H1 (cell line): Measurements from ENCODE around the gene DLX5. TPM values are rescaled to one million over a fixed set of nuclear protein-coding genes. Genes with fewer than 3 reads are reported as not detected.

Experiments used
- CTCF ChIA-PET: fragments of 300-600 bp; sonication (Branson Sonifier 250); formaldehyde crosslinking; loops from one replicate; lab custom pipeline; 2021; ENCODE audit not compliant: partially characterized antibody; lab: Charles Lee
- POLR2A ChIA-PET: fragments of 300-600 bp; sonication (Branson Sonifier 250); formaldehyde crosslinking; loops from one replicate; lab custom pipeline; 2021; ENCODE audit warnings: inconsistent platforms; ENCODE audit not compliant: partially characterized antibody; lab: Charles Lee
- DNase-seq, 2 experiments: peaks; one replicate each; pipeline versions ENCODE4 v3.0.0 to v3.0.0-alpha.2; 2010 to 2022; ENCODE audit warnings: low spot score in 2 of 2, low read depth in 1 of 2, mixed read lengths in 1 of 2
- FAIRE-seq: peaks from 2 replicates; lab custom pipeline; 2011; peaks lifted over from hg19 to GRCh38; lab: Jason Lieb, UNC
- H2AFZ ChIP-seq: 2 replicates; pipeline ENCODE4 v1.8.1; 2012; ENCODE audit warnings: low read length, inconsistent platforms
- H2AK5ac ChIP-seq: 2 replicates; pipeline ENCODE4 v1.6.1; 2013; ENCODE audit warnings: low read depth, low read length
- H2BK120ac ChIP-seq: replicated peaks from 2 replicates; pipeline ENCODE3; 2013; ENCODE audit warnings: low read depth, low read length, inconsistent platforms
- H2BK12ac ChIP-seq: 2 replicates; pipeline ENCODE4 v1.6.1; 2013; ENCODE audit warnings: low read depth, low read length
- H2BK15ac ChIP-seq: 2 replicates; pipeline ENCODE4 v1.6.1; 2013; ENCODE audit warnings: low read length
- H2BK20ac ChIP-seq: 2 replicates; pipeline ENCODE4 v1.6.1; 2013; ENCODE audit warnings: low read length
- H2BK5ac ChIP-seq: 2 replicates; pipeline ENCODE4 v1.6.1; 2013; ENCODE audit warnings: low read depth, low read length
- H3K14ac ChIP-seq: 2 replicates; pipeline ENCODE4 v1.6.1; 2013; ENCODE audit warnings: inconsistent platforms; ENCODE audit not compliant: insufficient read length
- H3K18ac ChIP-seq: 2 replicates; pipeline ENCODE4 v1.6.1; 2013; ENCODE audit warnings: low read length; ENCODE audit errors: extremely low read depth
- H3K23ac ChIP-seq: 2 replicates; pipeline ENCODE4 v1.6.1; 2013; ENCODE audit warnings: inconsistent platforms; ENCODE audit not compliant: insufficient read length
- H3K23me2 ChIP-seq: 2 replicates; pipeline ENCODE4 v1.6.1; 2013; ENCODE audit warnings: low read depth, low read length
- H3K27ac ChIP-seq: 2 replicates; pipeline ENCODE4 v1.6.1; 2011; ENCODE audit warnings: low read depth, low read length, inconsistent platforms
- H3K27me3 ChIP-seq, 4 experiments: replicated peaks in 1 of 4; 1 replicate in 1 of 4; 2 replicates in 3 of 4; pipeline versions ENCODE4 v1.6.1 to v1.8.1; 2011 to 2013; ENCODE audit warnings: low read length in 3 of 4, mild to moderate bottlenecking in 3 of 4, inconsistent platforms in 2 of 4, mixed read lengths in 2 of 4, moderate library complexity in 1 of 4; ENCODE audit not compliant: control insufficient read depth in 3 of 4, insufficient read depth in 3 of 4; ENCODE audit errors: extremely low read depth in 1 of 4
- H3K36me3 ChIP-seq, 4 experiments: 2 replicates each; pipeline versions ENCODE4 v1.6.1 to v1.8.1; 2011 to 2013; ENCODE audit warnings: mild to moderate bottlenecking in 4 of 4, low read length in 3 of 4, moderate library complexity in 2 of 4, control low read depth in 1 of 4, inconsistent platforms in 1 of 4; ENCODE audit not compliant: insufficient read depth in 4 of 4, control insufficient read depth in 2 of 4
- H3K4ac ChIP-seq: replicated peaks from 2 replicates; pipeline ENCODE3; 2013; ENCODE audit warnings: low read length, low read depth, mixed read lengths, inconsistent platforms; ENCODE audit not compliant: insufficient read length
- H3K4me1 ChIP-seq, 4 experiments: replicated peaks in 1 of 4; 1 replicate in 1 of 4; 2 replicates in 3 of 4; pipeline versions ENCODE4 v1.6.1 to v1.8.1; 2011 to 2013; ENCODE audit warnings: low read length in 3 of 4, inconsistent platforms in 2 of 4, mixed read lengths in 1 of 4; ENCODE audit not compliant: insufficient read depth in 4 of 4, control insufficient read depth in 3 of 4
- H3K4me2 ChIP-seq, 2 experiments: 2 replicates each; pipeline versions ENCODE4 v1.6.1 to v1.8.1; 2011 to 2013; ENCODE audit warnings: low read depth in 2 of 2, low read length in 2 of 2, control low read depth in 1 of 2, inconsistent platforms in 1 of 2, mild to moderate bottlenecking in 1 of 2; ENCODE audit not compliant: insufficient read depth in 1 of 2
- H3K4me3 ChIP-seq, 4 experiments: fragments of 200-600, 300-600 bp in 1 of 4; sonication (generic), shearing (Covaris generic), sonication (Bioruptor Twin) in 1 of 4; 2 replicates each; pipeline versions ENCODE4 v1.5.1 to v1.8.1; 2011 to 2016; ENCODE audit warnings: low read length in 4 of 4, low read depth in 3 of 4, control low read depth in 2 of 4, inconsistent platforms in 2 of 4, mild to moderate bottlenecking in 2 of 4, mixed read lengths in 1 of 4, moderate library complexity in 1 of 4; ENCODE audit not compliant: insufficient read depth in 2 of 4; ENCODE audit errors: extremely low read depth in 1 of 4
- H3K56ac ChIP-seq: replicated peaks from 2 replicates; pipeline ENCODE3; 2013; ENCODE audit warnings: low read depth, mild to moderate bottlenecking, mixed read lengths, low read length, inconsistent platforms; ENCODE audit not compliant: insufficient read length
- H3K79me1 ChIP-seq: 2 replicates; pipeline ENCODE4 v1.6.1; 2013; ENCODE audit warnings: low read depth, low read length, control low read depth
- H3K79me2 ChIP-seq, 2 experiments: 2 replicates each; pipeline versions ENCODE4 v1.6.1 to v1.8.1; 2012 to 2013; ENCODE audit warnings: low read length in 2 of 2, mild to moderate bottlenecking in 2 of 2, inconsistent platforms in 1 of 2; ENCODE audit not compliant: insufficient read depth in 2 of 2, control insufficient read depth in 1 of 2
- H3K9ac ChIP-seq, 4 experiments: replicated peaks in 1 of 4; 1 replicate in 1 of 4; 2 replicates in 3 of 4; pipeline versions ENCODE4 v1.6.1 to v1.8.1; 2011 to 2013; ENCODE audit warnings: low read depth in 3 of 4, low read length in 3 of 4, control low read depth in 2 of 4, mild to moderate bottlenecking in 2 of 4, moderate library complexity in 2 of 4, inconsistent platforms in 1 of 4; ENCODE audit errors: extremely low read depth in 1 of 4
- H3K9me3 ChIP-seq, 2 experiments: 2 replicates each; pipeline versions ENCODE4 v1.6.1 to v1.8.1; 2012 to 2013; ENCODE audit warnings: mild to moderate bottlenecking in 2 of 2, moderate library complexity in 2 of 2, control low read depth in 1 of 2, inconsistent platforms in 1 of 2, low read depth in 1 of 2, low read length in 1 of 2, mixed read lengths in 1 of 2; ENCODE audit not compliant: insufficient read depth in 2 of 2
- H4K20me1 ChIP-seq, 2 experiments: replicated peaks in 1 of 2; 2 replicates each; pipeline versions ENCODE3 to v1.8.1; 2011 to 2013; ENCODE audit warnings: inconsistent platforms in 2 of 2, low read length in 2 of 2, mild to moderate bottlenecking in 1 of 2; ENCODE audit not compliant: insufficient read depth in 2 of 2, control insufficient read depth in 1 of 2
- H4K5ac ChIP-seq: 2 replicates; pipeline ENCODE4 v1.6.1; 2013; ENCODE audit warnings: low read length, low read depth, mixed read lengths, inconsistent platforms; ENCODE audit not compliant: insufficient read length
- H4K8ac ChIP-seq: 2 replicates; pipeline ENCODE4 v1.8.0; 2013; ENCODE audit warnings: mild to moderate bottlenecking, moderate library complexity, low read length, inconsistent platforms; ENCODE audit not compliant: insufficient read depth; ENCODE audit errors: extremely low read depth
- H4K91ac ChIP-seq: replicated peaks from 2 replicates; pipeline ENCODE3; 2013; ENCODE audit warnings: low read length, mixed read lengths, inconsistent platforms; ENCODE audit not compliant: insufficient read length
- ATF3 ChIP-seq: IDR thresholded peaks from 2 replicates; pipeline ENCODE4 v1.6.1; 2011; ENCODE audit warnings: low read depth, mild to moderate bottlenecking, low read length; ENCODE audit not compliant: insufficient read depth
- GTF2F1 ChIP-seq: IDR thresholded peaks from 2 replicates; pipeline ENCODE4 v1.6.1; 2012; ENCODE audit warnings: low read depth, low read length, improper control_type of control experiment, borderline replicate concordance
- NANOG ChIP-seq: IDR thresholded peaks from 2 replicates; pipeline ENCODE4 v1.6.1; 2011; ENCODE audit warnings: low read length, low read depth, mild to moderate bottlenecking, inconsistent platforms; ENCODE audit not compliant: insufficient read depth, poor library complexity, severe bottlenecking
- NRF1 ChIP-seq: IDR thresholded peaks from 2 replicates; pipeline ENCODE4 v1.6.1; 2011; ENCODE audit warnings: mild to moderate bottlenecking, low read depth, low read length, improper control_type of control experiment
- PHF8 ChIP-seq: fragments of 200-600 bp; sonication (generic); conservative IDR thresholded peaks from 2 replicates; pipeline ENCODE4 v1.7.1; 2012; ENCODE audit warnings: low read depth, mild to moderate bottlenecking, inconsistent platforms, low read length, moderate library complexity
- POLR2A ChIP-seq, 2 experiments: IDR thresholded peaks; 1 replicate in 1 of 2; 2 replicates in 1 of 2; pipeline ENCODE4 v1.6.1; 2011; ENCODE audit warnings: low read depth in 2 of 2, low read length in 2 of 2, mild to moderate bottlenecking in 2 of 2; ENCODE audit errors: control extremely low read depth in 1 of 2
- RAD21 ChIP-seq, 2 experiments: IDR thresholded peaks in 1 of 2; conservative IDR thresholded peaks in 1 of 2; 2 replicates each; pipeline ENCODE4 v1.6.1; 2011; ENCODE audit warnings: low read depth in 2 of 2, low read length in 2 of 2, improper control_type of control experiment in 1 of 2, inconsistent platforms in 1 of 2, mild to moderate bottlenecking in 1 of 2, moderate library complexity in 1 of 2
- TAF7 ChIP-seq: optimal IDR thresholded peaks from 2 replicates; pipeline ENCODE3; 2011; ENCODE audit warnings: low read depth, mild to moderate bottlenecking, inconsistent platforms, low read length, moderate library complexity, borderline replicate concordance
- YY1 ChIP-seq: IDR thresholded peaks from 2 replicates; pipeline ENCODE4 v1.6.1; 2011; ENCODE audit warnings: low read depth, mild to moderate bottlenecking, low read length
- WGBS, 2 experiments: shearing (Covaris generic) in 1 of 2; methylation state at CpG; one replicate each; pipeline versions ENCODE4 v1.1.6 to v1.1.7; 2013 to 2015; ENCODE audit warnings: low lambda C conversion rate in 2 of 2, mixed read lengths in 2 of 2, inconsistent platforms in 1 of 2, low coverage in 1 of 2, missing lambda C conversion rate in 1 of 2; ENCODE audit not compliant: insufficient replicate concordance in 2 of 2, insufficient coverage in 1 of 2, insufficient read length in 1 of 2; ENCODE audit errors: extremely low coverage in 1 of 2, missing lambda C conversion rate in 1 of 2; 5-methylcytosine and 5-hydroxymethylcytosine counted together
- polyA plus RNA-seq, 7 experiments: library from polyadenylated mRNA; depleted of rRNA in 3 of 7; stranded (reverse) in 5 of 7; unstranded in 2 of 7; fragments of >200 nt in 5 of 7; fragments of 200-250 nt in 2 of 7; gene quantifications; 1 replicate in 5 of 7; 2 replicates in 1 of 7; 4 replicates in 1 of 7; pipeline versions ENCODE4 v1.2.1 to v1.2.3, GENCODE V29; 2011 to 2013; ENCODE audit warnings: missing spikeins in 2 of 7, mixed read lengths in 2 of 7
- total RNA-seq: library from RNA; stranded (reverse); fragmentation: NEBNext Ultra II Directional; extraction: Animal tissue kit (Norgen Biotek cat#: 25700); gene quantifications from 2 replicates; pipeline ENCODE4 v1.2.1, GENCODE V29; 2021

The DLX5 gene
- total and polyA plus RNA-seq, 2 of the 8 experiments (the other 6 are each of a cell fraction or from before 2014, with no cell fraction given) = not detected

DNA sequence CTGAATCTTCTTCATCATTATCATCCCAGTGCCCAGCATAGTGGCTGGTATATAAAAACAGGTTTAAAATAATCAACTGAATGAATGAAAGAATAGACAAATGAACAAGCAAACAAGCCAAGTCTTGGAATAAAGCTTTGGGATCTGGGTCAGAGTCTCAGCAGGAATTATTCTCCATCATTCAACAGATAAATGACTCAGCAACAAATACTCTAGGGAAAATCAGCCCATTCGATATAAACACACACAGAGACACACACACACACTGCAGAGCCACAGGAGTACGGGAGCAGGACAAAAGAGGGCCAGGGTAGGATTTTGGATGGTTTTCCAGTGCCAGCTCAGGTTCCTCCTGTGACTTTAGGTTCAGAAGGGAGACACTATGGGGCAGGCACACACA lies 48.5 kb downstream of the DLX5 start:
- H3K4me2 ChIP-seq = no peak overlapping the region
- H3K79me1 ChIP-seq = no peaks in the 10 kb centered on the region
- no peak overlapping the region for H2AFZ ChIP-seq
- H4K5ac ChIP-seq = no peak overlapping the region
- H2BK15ac ChIP-seq = no peak overlapping the region
- FAIRE-seq (no peak), DNase-seq (no peak)
- ChIA-PET CTCF (interaction anchor here (0.8 to 1.2 kb wide), 2 partner anchors 8 to 51 kb away, joined by 3 read pairs; no protein-coding TSS in a partner anchor), POLR2A (no interaction called here)
- peaks cover 0 to 1% (median 0%) of the 10 kb centered on the region in 4 experiments; a peak in 1 of 7 replicates for H3K27me3 ChIP-seq
- no peaks in the 10 kb centered on the region for H3K36me3 ChIP-seq
- 81% methylated on average over 2 of the region's 2 CpGs; no CpG with 5 or more reads in 1 of the 2 experiments for WGBS, 2 experiments
- peaks cover 1% of the 10 kb centered on the region; the same call in 1 of the 2 replicates for H3K23me2 ChIP-seq
- H2BK12ac ChIP-seq = no peak overlapping the region
- no peak overlapping the region for H4K91ac ChIP-seq
- H2BK5ac ChIP-seq = no peak overlapping the region
- no peak overlapping the region for H2BK120ac ChIP-seq
- TF ChIP-seq RAD21 (IDR thresholded peaks at IDR 0.05 in 1 of 2, conservative IDR thresholded peaks at IDR 0.05 in 1 of 2; ENCODE audit: low read depth in 2 of 2, low read length in 2 of 2) (no peak), ATF3 (no peak), GTF2F1 (no peak), NANOG (no peak), NRF1 (no peak), YY1 (no peak), TAF7 (no peak), POLR2A (IDR thresholded peaks at IDR 0.05; ENCODE audit: control extremely low read depth in 1 of 2, low read depth in 2 of 2, low read length in 2 of 2) (no peak), PHF8 (no peak)
- no peak overlapping the region for H3K56ac ChIP-seq
- H2AK5ac ChIP-seq = no peak overlapping the region
- no peak overlapping the region for H3K18ac ChIP-seq
- H3K4me1 ChIP-seq = no peaks in the 10 kb centered on the region
- H3K27ac ChIP-seq = no peak overlapping the region
- H3K4ac ChIP-seq = no peak overlapping the region
- H3K4me3 ChIP-seq = no peak overlapping the region
- H4K20me1 ChIP-seq = no peaks in the 10 kb centered on the region
- no peak overlapping the region for H4K8ac ChIP-seq
- H3K79me2 ChIP-seq = no peaks in the 10 kb centered on the region
- no peak overlapping the region for H2BK20ac ChIP-seq
- no peak overlapping the region for H3K23ac ChIP-seq
- H3K9ac ChIP-seq = no peak overlapping the region
- no peak overlapping the region for H3K14ac ChIP-seq
- no peaks in the 10 kb centered on the region for H3K9me3 ChIP-seq
